HG03159 (cell line): ENCODE data around the gene TMEM129.

Experiments
- ATAC-seq: cut with Tn5 transposase; IDR thresholded peaks from one replicate; pipeline ENCODE4 v1.9.1; 2021; ENCODE audit warnings: mild to moderate bottlenecking, moderate library complexity; ENCODE audit not compliant: unreplicated experiment

TMEM129 gene

GRCh38 chr4:1758306-1759121, 37.4 kb upstream of the TMEM129 start:
- ATAC-seq = no peak

DNA sequence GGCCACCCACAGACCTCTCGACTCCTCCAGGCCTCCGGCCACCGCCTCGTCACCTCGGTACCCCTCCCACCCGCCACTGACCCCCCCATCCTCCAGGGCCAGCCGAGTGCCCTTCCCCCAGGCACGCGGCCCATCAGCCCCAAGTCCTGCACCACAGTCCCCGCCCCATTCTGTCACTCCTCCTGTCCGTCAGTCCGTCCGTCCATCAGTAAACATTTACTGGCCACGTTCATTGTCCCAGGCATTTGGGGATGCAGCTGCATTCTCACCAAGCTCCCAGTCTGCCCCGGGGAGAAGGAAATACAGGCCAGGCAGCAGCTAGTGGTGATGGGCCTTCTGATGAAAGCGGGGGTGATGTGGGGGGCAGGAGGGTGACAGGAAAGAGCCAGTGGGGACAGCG, 36.7 kb upstream of the TMEM129 start:
- no peak for ATAC-seq

GRCh38 chr4:1756893-1757779, 36.0 kb upstream of the TMEM129 start:
- ATAC-seq = no peak

DNA sequence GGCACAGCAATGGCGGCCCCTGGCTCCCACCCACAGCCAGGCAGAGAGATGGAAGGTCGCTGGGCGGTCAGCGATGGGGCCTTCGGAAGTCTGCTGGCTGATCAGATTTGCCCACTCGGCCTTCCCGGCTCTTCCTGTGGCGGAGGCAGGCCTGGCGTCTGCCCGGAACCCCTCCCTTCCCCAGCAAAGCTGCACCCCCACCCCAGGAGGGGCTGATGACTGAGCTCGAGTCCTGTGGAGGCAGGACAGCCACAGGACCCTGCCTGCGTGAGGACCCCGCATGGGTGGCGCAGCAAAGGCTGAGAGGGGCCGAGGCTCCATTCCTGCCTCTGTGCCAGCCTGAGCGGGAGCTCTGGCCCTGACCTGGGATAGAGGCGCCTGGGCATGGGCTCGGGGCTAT, 35.0 kb upstream of the TMEM129 start:
- ATAC-seq = no peak

DNA sequence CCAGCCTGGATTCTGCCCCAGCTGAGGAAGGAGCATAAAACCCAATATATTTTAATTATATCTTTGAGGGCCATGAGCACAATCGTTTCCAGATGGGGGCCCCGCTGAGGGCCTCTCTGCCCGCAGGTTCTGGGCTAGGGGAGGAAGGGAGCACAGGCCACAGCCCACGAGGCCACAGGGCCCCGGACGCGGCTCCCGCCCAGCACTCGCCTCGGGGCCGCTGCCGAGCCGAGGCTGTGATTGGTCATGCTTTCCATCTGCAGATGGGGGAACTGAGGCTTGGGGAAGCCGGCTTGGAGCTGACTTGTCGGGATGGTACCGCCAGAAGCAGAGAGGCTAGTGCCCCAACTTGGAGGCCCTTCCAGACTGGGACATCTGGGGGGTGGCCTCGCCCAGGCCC, 34.2 kb upstream of the TMEM129 start:
- no peak for ATAC-seq

DNA sequence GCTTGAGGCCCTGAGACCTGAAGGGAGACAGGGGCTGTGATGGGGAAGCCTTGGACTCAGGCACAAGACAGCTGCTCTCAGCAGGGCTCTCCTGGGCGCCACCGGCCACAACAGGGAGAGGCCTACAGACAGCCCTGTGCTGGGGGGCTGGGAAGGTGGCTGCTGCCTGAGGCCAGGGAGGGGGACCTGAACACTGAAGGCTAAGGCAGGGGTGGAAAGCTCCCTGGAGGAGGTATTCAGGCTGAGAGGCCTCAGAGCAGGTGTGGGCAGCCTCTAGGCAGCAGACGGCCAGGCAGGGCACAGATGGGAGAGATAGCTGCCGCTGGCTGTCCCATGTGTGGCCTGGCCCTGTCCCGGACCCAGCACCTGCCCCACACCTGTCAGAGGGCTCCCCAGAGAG, 33.2 kb upstream of the TMEM129 start:
- ATAC-seq = no peak

DNA sequence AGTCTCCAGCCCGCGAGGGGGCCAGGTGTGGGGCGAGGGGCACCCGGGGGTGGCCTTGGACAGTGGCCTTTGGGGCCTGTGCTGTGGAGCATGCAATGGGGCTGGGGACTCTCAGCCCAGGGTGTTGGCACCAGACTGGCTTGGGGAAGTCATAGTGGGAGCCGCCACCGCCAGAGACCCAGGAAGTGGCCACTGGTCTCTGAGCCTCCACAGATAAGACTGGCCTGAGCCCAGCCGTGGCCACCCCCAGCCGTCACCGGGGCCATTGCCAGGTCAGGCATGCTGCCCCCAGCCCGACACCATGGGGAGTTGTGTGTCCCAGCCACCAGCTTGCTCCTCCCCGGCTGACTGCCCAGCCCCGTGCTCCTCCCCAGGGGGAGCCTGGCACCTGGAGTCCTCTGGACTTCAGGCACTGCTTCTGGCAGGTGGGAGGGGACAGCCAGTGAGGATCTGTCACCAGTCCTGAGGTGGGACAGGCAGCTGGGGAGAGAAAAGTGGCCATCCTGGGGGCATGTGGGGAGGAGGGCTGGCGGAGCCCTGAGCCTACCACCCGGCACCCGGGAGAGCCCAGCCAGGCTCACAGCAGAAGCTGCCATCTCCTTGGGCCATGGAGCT, 32.7 kb upstream of the TMEM129 start:
- no peak for ATAC-seq

- ATAC-seq = no peak
Observed at GRCh38 chr4:1753294-1753696, 32.2 kb upstream of the TMEM129 start.

DNA sequence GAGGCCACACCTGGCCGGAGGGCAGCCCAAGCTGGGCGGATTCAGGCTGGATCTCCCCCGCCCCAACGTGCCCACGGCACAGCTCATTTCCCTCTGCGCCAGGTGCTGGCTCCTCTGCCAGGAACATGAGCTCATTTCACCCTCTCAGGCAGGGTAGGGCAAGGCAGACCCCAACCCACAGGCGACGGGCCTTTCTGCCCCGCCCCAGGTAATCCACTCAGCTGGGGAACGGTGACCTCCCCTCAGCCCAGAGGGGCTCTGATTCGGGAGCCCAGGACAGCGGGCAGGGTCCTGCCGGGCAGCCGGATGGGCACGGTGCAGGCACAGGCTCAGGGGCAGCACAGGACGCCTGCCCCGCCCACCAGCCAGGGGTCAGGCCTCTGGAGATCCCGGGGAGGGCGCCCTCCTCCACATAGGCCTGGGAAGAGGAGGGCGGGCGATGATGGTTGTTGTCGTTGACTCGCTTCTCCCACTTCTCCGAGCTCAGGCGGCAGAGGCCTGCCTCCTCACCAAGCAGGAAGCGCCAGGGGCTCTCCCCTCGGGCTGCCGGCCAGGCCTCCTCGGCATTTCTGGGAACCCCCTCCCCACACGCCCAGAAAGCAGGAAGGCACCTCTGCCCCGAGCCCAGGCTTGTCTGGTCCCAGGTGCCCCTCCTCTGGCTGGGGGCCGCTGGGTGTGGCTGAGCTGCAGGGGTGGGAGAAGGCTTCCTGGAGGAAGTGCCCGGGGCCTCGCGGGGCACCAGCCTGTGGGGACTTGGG, 31.3 kb upstream of the TMEM129 start:
- ATAC-seq = no peak

DNA sequence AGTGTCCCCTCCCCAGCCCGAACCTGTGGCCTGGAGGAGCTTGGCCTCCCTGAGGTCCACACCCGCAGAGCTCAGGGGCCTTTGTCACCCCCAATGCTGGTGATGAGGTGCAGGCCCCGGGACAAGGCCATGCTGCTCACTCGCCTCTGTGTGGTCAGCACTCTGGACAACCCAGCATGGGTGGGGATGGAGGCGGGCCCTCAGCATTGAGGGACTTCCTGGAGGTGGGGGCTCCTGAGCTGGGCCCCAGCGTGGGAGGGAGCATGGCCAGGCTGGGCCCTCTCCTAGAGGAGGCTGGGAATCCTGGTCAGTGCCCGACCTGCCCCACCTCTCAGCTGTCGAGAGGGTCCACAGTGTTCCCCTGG, 30.8 kb upstream of the TMEM129 start:
- no peak for ATAC-seq

DNA sequence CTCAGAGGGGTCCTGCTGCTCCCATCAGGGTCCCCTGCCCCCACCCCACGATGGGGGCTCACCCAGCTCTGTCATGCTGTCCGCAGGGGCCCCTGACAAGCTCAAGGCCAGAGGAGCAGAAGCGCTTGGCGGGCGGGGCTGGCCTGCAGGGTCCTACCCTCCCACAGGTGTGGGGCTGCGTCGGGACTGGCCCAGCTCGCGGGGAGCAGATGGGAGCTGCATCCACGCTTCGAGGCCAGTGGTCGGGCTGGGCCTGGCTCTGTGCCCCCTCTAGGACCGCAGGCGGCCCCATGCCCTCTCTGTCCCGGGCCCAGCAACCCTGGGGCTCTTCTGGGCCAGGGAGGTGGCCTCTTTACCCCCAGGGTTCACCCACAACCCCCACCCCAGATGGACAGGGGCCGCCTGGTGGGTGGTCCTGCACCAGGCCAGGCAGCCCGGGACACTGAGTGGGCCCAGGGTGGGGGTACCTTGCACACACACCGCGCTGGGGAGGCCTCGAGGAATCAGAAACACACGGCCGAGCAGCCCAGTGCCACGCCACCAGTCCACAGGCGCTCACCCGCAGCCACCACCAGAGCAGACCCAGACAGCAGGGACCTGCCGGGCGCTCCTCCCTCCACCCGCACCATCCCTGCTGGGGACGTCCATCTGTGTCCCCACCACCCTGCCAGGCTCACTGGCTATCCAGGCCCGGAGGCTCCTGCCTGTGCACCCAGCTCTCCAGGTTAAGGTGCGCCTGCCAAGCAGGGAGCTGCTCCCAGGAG, 30.2 kb upstream of the TMEM129 start:
- ATAC-seq = no peak

DNA sequence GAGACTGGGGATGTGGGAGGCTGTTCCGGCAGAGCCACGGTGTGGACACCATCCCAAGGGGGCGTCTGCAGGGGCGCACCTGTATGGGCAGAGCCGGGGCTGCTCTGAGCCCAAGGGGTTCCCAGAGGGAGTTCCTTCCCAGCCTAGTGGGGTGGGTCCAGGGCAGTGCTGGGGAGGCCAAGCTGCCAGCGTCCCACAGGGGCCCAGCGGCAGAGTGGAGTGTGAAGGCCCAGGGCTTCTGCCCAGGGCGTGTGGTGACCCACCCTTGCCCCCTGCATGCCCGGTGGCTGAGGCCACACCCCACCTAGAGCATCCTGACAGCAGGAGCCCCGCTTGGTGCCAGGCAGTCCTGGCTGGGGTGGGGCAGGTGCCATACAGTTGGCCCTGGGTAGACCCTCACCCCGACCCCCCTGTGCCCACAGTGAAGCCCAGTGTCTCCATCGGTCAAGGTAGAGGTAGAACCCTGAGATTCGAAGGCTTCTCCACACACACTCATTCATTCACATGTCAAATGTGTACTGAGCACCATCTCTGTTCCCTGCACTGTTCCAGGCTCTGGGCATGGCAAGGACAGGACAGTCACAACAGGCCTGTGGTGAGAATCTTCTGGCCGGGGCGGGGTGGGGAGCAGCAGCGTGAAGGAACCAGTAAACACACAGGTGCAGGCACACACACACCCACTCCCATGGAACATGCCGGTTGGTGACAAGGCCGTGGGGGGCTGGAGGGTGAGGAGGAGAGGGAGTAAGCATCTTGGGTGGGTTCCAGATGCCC, 29.4 kb upstream of the TMEM129 start:
- no peak for ATAC-seq

DNA sequence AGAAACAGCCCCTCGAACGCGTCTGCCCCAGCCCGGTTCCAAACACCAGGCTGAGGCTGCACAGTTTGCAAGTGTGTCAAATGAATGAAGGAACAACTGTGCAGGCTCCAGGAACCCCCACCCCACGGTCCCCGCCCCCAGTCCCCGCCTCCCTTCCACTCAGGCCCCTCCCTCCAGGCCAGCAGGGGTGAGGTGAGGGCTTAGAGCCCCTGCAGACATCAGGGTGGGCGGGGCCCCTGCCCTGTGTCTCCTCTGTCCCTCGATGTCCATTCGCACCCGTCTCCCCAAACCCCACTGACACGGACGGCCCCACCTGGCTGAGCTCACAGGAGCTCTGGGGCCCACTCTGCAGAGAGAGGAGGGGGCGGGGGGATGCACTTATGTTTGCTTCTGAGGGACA, 28.7 kb upstream of the TMEM129 start:
- no peak for ATAC-seq

DNA sequence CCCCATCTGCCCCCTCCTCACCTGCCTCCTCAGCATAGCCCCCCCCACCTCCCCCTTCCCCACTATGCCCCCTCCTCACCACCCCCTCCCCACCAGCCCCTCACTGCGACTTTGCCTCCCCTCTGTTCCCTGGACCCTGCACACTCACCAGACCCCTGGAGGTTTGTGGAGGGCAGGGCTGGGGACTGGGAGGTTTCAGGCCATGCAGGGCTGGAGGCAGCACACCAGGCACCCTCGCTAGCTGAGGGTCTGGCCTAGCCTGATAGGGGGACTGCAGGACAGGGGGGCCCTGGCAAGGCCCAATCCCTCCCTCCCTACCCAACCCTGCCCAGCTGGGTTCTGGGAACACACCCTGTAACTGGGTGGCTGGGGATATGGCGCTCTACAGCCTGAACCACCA, 28.2 kb upstream of the TMEM129 start:
- ATAC-seq = no peak

DNA sequence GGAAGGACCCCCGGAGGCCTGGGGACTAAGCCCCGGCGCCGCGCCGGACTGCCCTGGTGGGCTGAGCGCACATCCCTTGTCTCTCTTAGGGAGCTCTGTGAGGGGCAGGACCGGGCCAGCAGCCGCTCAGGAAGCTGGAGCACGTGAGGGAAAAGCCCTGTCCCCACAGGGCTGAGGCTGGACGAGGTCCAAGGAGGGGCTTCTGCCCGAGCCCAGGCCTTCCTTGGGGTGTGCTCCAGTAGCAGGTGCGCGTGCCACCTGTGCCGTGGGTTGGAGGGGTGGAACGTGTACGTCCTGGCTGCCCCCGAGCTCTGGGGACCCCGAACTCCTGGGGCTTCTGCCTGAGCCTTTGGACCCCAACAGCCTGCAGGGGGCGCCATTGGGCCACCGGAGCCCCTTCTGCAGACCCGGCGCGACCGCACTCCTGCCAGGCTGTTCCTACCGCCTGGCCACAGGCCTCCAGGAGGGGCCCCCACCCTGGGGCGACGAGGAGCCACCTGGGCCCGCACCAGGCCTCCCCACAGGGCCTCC, 27.4 kb upstream of the TMEM129 start:
- ATAC-seq = no peak

DNA sequence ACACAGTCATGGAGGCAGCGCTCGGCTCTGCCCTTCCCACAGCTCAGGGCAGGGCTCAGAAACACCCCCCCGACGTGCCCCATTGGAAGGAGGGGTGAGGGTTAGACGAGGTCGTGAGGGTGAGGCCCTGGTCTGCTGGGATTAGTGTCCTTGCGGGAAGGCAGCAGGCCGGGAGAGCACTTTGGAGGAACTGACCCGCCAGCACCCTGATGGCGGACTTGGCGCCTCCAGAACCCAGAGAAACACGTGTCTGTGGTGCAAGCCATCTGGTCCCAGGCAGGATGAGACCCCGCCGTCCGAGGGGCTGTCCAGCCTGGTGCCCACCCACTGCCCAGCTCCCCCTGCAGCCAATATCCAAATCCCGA, 26.5 kb upstream of the TMEM129 start:
- ATAC-seq = no peak

DNA sequence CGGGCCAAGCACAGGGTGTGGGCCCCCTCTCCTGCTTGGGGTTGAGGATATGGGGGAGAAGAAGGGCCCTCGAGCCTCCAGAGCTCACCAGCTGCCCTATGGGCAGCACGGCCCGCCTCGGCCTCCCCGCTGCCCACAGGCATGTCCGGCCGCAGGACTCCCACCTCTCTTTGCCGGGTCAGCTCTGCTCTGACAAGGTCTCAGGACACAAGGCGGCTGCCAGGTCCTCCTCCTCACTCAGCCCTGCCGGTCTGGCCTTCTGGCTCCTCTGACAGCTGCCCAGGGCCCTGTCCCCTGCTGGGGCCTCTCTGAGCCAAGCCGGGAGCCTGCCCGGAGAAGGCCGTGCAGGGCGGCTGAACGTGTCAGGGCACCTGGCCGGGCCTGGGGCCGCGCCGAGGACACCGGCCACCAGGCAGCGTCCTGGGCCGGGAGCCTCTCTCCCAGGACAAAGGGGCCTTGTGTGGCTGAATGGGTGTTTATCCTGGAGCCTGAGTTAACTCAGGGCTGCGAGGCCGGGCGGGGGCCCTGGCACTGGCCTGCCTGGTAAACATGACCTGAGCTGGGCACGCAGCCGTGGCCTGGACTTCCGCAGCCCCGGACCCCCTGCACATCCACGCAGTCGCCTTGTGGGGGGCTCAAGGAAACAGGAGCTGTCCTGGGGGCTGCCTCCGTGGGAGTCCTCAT, 25.9 kb upstream of the TMEM129 start:
- ATAC-seq = no peak

DNA sequence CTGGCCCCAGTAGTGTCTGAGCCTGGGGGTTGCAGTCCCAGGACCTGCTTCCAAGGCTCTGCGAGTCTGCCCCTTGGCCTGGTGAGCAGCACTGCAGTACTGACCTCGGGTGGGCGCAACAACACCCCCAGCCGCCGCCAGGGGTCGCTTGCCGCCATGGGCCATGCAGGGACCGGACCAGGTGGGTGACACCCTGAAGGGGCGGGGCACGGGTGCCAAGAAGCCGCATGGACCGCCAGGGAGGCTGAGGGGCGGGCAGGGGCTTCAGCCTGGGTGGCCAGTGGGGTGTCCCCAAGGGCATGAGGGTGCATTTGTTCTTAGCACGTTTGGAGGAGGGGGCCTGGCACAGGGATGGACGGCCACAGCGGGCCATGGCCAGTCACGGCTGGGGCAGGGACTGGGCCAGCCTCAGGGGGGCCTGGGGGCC, 25.2 kb upstream of the TMEM129 start:
- peak; percentile 51 for ATAC-seq

- no peak for ATAC-seq
Observed at GRCh38 chr4:1745697-1746096, 24.6 kb upstream of the TMEM129 start.
